ENCODE measurements around the gene TMED1. TPM values are rescaled to one million over a fixed set of nuclear protein-coding genes. Genes with fewer than 3 reads are reported as not detected.
A peak's percentile ranks its signal among the peaks of the same experiment; 100 is the strongest.

Gene TMED1
- total and polyA plus RNA-seq, 2 experiments from 2014 or later: 29.7 to 37.2 TPM

- Mint-ChIP-seq H3K36me3 (ENCODE audit: low read depth) (peaks cover 10% of the 10 kb centered on the region; the same call in 1 of the 3 replicates), H3K27ac (peak overlapping the region; percentile 65), H3K9me3 (no peaks in the 10 kb centered on the region; the same call in 2 of the 3 replicates), H3K27me3 (ENCODE audit: insufficient read depth, low read depth, poor library complexity) (peaks cover 19% of the 10 kb centered on the region), H3K4me3 (peak overlapping the region; percentile 82), H3K4me1 (peaks cover 19% of the 10 kb centered on the region)
- Histone ChIP-seq H4K20me1 (replicated peaks; ENCODE audit: insufficient read depth) (peaks cover 6% of the 10 kb centered on the region; the same call in 1 of the 2 replicates), H3K27me3 (ENCODE audit: insufficient read depth) (no peaks in the 10 kb centered on the region), H3K4me3 (peak overlapping the region; percentile 83), H3K79me2 (replicated peaks; ENCODE audit: insufficient read depth) (peaks cover 59% of the 10 kb centered on the region), H2AFZ (no peak overlapping the region; the same call in 1 of the 2 replicates), H3K4me2 (peak overlapping the region; percentile 95), H3K9me2 (ENCODE audit: insufficient read depth) (no peaks in the 10 kb centered on the region), H3F3A (replicated peaks; ENCODE audit: low read depth) (peaks cover 31% of the 10 kb centered on the region; the same call in 1 of the 2 replicates), H3K4me1 (ENCODE audit: insufficient read depth) (peaks cover 21% of the 10 kb centered on the region), H3K27ac (ENCODE audit: low read depth) (peak overlapping the region; percentile 66; the same call in 1 of the 2 replicates), H3K36me3 (ENCODE audit: insufficient read depth) (no peaks in the 10 kb centered on the region)
- TF ChIP-seq ETS1 (IDR thresholded peaks at IDR 0.05) (no peak), ZNF331 (CRISPR knock-in tag; IDR thresholded peaks at IDR 0.05; ENCODE audit: low read depth) (no peak), ZNF114 (CRISPR knock-in tag; IDR thresholded peaks at IDR 0.05) (no peak), EZH2 (IDR thresholded peaks at IDR 0.05; ENCODE audit: low read depth, unreplicated experiment) (no peak), REST (IDR thresholded peaks at IDR 0.05; ENCODE audit: unreplicated experiment) (no peak), STAT1 (IDR thresholded peaks at IDR 0.05; ENCODE audit: unreplicated experiment) (no peak), NANOG (IDR thresholded peaks at IDR 0.05; ENCODE audit: borderline replicate concordance) (no peak), CREB1 (CRISPR knock-in tag; IDR thresholded peaks at IDR 0.05; ENCODE audit: low read depth) (no peak), EZH2phosphoT487 (IDR thresholded peaks at IDR 0.05; ENCODE audit: unreplicated experiment) (no peak), JUNB (IDR thresholded peaks at IDR 0.05; ENCODE audit: unreplicated experiment) (no peak), POLR2AphosphoS5 (IDR thresholded peaks at IDR 0.05; ENCODE audit: low read depth) (no peak)
- TF ChIP-seq, protein P1, sequence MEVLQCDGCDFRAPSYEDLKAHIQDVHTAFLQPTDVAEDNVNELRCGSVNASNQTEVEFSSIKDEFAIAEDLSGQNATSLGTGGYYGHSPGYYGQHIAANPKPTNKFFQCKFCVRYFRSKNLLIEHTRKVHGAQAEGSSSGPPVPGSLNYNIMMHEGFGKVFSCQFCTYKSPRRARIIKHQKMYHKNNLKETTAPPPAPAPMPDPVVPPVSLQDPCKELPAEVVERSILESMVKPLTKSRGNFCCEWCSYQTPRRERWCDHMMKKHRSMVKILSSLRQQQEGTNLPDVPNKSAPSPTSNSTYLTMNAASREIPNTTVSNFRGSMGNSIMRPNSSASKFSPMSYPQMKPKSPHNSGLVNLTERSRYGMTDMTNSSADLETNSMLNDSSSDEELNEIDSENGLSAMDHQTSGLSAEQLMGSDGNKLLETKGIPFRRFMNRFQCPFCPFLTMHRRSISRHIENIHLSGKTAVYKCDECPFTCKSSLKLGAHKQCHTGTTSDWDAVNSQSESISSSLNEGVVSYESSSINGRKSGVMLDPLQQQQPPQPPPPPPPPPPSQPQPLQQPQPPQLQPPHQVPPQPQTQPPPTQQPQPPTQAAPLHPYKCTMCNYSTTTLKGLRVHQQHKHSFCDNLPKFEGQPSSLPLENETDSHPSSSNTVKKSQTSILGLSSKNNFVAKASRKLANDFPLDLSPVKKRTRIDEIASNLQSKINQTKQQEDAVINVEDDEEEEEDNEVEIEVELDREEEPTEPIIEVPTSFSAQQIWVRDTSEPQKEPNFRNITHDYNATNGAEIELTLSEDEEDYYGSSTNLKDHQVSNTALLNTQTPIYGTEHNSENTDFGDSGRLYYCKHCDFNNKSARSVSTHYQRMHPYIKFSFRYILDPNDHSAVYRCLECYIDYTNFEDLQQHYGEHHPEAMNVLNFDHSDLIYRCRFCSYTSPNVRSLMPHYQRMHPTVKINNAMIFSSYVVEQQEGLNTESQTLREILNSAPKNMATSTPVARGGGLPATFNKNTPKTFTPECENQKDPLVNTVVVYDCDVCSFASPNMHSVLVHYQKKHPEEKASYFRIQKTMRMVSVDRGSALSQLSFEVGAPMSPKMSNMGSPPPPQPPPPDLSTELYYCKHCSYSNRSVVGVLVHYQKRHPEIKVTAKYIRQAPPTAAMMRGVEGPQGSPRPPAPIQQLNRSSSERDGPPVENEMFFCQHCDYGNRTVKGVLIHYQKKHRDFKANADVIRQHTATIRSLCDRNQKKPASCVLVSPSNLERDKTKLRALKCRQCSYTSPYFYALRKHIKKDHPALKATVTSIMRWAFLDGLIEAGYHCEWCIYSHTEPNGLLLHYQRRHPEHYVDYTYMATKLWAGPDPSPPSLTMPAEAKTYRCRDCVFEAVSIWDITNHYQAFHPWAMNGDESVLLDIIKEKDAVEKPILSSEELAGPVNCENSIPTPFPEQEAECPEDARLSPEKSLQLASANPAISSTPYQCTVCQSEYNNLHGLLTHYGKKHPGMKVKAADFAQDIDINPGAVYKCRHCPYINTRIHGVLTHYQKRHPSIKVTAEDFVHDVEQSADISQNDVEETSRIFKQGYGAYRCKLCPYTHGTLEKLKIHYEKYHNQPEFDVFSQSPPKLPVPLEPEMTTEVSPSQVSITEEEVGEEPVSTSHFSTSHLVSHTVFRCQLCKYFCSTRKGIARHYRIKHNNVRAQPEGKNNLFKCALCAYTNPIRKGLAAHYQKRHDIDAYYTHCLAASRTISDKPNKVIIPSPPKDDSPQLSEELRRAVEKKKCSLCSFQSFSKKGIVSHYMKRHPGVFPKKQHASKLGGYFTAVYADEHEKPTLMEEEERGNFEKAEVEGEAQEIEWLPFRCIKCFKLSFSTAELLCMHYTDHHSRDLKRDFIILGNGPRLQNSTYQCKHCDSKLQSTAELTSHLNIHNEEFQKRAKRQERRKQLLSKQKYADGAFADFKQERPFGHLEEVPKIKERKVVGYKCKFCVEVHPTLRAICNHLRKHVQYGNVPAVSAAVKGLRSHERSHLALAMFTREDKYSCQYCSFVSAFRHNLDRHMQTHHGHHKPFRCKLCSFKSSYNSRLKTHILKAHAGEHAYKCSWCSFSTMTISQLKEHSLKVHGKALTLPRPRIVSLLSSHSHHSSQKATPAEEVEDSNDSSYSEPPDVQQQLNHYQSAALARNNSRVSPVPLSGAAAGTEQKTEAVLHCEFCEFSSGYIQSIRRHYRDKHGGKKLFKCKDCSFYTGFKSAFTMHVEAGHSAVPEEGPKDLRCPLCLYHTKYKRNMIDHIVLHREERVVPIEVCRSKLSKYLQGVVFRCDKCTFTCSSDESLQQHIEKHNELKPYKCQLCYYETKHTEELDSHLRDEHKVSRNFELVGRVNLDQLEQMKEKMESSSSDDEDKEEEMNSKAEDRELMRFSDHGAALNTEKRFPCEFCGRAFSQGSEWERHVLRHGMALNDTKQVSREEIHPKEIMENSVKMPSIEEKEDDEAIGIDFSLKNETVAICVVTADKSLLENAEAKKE (CRISPR knock-in tag; IDR thresholded peaks at IDR 0.05): no peak
- no peak for ATAC-seq
- no peak for DNase-seq (ENCODE audit: low spot score)
Measured at GRCh38 chr19:10872546-10873107, 36.6 kb upstream of the TMED1 start.
